Loucy (cell line): ENCODE data around the gene MICAL3.
"Not testable (repeated sequence)": the region's sequence is repeated elsewhere in the genome, so short reads cannot be mapped to it uniquely, and the experiment has no call there.

Experiments
- EZH2phosphoT487 ChIP-seq: fragments of 200-600 bp; IDR thresholded peaks from 2 replicates; pipeline ENCODE4 v1.6.1; 2018; ENCODE audit warnings: antibody characterized with exemption, mild to moderate bottlenecking, moderate library complexity, borderline replicate concordance
- TF ChIP-seq, protein P1 (sequence below): fragments of 200-600 bp; sonication (generic); conservative IDR thresholded peaks from 2 replicates; pipeline ENCODE4 v1.5.1; 2014; ENCODE audit warnings: mild to moderate bottlenecking, antibody characterized with exemption, low read length

GRCh38 chr22:17876878-17877855 is 147.2 kb downstream of the MICAL3 start:
- TF ChIP-seq, protein P1, sequence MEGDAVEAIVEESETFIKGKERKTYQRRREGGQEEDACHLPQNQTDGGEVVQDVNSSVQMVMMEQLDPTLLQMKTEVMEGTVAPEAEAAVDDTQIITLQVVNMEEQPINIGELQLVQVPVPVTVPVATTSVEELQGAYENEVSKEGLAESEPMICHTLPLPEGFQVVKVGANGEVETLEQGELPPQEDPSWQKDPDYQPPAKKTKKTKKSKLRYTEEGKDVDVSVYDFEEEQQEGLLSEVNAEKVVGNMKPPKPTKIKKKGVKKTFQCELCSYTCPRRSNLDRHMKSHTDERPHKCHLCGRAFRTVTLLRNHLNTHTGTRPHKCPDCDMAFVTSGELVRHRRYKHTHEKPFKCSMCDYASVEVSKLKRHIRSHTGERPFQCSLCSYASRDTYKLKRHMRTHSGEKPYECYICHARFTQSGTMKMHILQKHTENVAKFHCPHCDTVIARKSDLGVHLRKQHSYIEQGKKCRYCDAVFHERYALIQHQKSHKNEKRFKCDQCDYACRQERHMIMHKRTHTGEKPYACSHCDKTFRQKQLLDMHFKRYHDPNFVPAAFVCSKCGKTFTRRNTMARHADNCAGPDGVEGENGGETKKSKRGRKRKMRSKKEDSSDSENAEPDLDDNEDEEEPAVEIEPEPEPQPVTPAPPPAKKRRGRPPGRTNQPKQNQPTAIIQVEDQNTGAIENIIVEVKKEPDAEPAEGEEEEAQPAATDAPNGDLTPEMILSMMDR = not testable (repeated sequence)
- TF ChIP-seq EZH2phosphoT487 = not testable (repeated sequence)
